ENCODE measurements around the gene SCUBE2.

Gene SCUBE2

GRCh38 chr11:9089061-9089460, 2.3 kb downstream of the SCUBE2 start:
- no peak for DNase-seq (ENCODE audit: low read depth)
- H3K4me3 ChIP-seq (ENCODE audit: low read depth, low read length) = no peak overlapping the region
- TF ChIP-seq POLR2A (IDR thresholded peaks at IDR 0.05; ENCODE audit: extremely low read depth, insufficient read length) = no peak
- TF ChIP-seq, protein P1, sequence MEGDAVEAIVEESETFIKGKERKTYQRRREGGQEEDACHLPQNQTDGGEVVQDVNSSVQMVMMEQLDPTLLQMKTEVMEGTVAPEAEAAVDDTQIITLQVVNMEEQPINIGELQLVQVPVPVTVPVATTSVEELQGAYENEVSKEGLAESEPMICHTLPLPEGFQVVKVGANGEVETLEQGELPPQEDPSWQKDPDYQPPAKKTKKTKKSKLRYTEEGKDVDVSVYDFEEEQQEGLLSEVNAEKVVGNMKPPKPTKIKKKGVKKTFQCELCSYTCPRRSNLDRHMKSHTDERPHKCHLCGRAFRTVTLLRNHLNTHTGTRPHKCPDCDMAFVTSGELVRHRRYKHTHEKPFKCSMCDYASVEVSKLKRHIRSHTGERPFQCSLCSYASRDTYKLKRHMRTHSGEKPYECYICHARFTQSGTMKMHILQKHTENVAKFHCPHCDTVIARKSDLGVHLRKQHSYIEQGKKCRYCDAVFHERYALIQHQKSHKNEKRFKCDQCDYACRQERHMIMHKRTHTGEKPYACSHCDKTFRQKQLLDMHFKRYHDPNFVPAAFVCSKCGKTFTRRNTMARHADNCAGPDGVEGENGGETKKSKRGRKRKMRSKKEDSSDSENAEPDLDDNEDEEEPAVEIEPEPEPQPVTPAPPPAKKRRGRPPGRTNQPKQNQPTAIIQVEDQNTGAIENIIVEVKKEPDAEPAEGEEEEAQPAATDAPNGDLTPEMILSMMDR (IDR thresholded peaks at IDR 0.05; ENCODE audit: low read depth, low read length) = no peak
- no peak for TF ChIP-seq MYC (IDR thresholded peaks at IDR 0.05; ENCODE audit: low read depth, low read length)
- TF ChIP-seq, protein P2, sequence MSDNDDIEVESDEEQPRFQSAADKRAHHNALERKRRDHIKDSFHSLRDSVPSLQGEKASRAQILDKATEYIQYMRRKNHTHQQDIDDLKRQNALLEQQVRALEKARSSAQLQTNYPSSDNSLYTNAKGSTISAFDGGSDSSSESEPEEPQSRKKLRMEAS (IDR thresholded peaks at IDR 0.05; ENCODE audit: low read depth, low read length) = no peak

- H3K4me3 ChIP-seq (ENCODE audit: low read depth, low read length) = no peak overlapping the region
- TF ChIP-seq, protein P2 (IDR thresholded peaks at IDR 0.05; ENCODE audit: low read depth, low read length) = no peak
- TF ChIP-seq MYC (IDR thresholded peaks at IDR 0.05; ENCODE audit: low read depth, low read length) (no peak), POLR2A (IDR thresholded peaks at IDR 0.05; ENCODE audit: extremely low read depth, insufficient read length) (no peak)
- TF ChIP-seq, protein P1 (IDR thresholded peaks at IDR 0.05; ENCODE audit: low read depth, low read length) = no peak
- no peak for DNase-seq (ENCODE audit: low read depth)
Measured at GRCh38 chr11:9082575-9082974, 8.8 kb downstream of the SCUBE2 start.

DNA sequence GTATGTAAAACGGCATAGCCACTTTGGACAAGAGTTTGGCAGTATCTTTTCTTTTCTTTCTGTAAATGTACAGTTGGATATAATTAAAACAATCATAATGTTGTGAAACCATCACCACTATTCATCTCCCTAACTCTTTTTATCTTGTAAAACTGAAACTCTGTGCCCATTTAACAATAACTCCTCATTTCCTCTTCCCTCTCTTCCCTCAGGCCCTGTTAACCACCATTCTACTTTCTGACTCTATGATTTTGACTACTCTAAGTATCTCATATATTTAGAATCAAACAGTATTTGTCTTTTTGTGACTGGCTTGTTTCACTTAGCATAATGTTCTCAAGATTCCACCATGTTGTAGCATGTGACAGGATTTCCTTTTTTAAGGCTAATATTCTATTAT, 10.2 kb downstream of the SCUBE2 start:
- TF ChIP-seq, protein P1 (IDR thresholded peaks at IDR 0.05; ENCODE audit: low read depth, low read length) = no peak
- TF ChIP-seq, protein P2 (IDR thresholded peaks at IDR 0.05; ENCODE audit: low read depth, low read length) = no peak
- no peak for TF ChIP-seq MYC (IDR thresholded peaks at IDR 0.05; ENCODE audit: low read depth, low read length)
- no peak for TF ChIP-seq POLR2A (IDR thresholded peaks at IDR 0.05; ENCODE audit: extremely low read depth, insufficient read length)
- H3K4me3 ChIP-seq (ENCODE audit: low read depth, low read length) = no peak overlapping the region
- DNase-seq (ENCODE audit: low read depth) = no peak

DNA sequence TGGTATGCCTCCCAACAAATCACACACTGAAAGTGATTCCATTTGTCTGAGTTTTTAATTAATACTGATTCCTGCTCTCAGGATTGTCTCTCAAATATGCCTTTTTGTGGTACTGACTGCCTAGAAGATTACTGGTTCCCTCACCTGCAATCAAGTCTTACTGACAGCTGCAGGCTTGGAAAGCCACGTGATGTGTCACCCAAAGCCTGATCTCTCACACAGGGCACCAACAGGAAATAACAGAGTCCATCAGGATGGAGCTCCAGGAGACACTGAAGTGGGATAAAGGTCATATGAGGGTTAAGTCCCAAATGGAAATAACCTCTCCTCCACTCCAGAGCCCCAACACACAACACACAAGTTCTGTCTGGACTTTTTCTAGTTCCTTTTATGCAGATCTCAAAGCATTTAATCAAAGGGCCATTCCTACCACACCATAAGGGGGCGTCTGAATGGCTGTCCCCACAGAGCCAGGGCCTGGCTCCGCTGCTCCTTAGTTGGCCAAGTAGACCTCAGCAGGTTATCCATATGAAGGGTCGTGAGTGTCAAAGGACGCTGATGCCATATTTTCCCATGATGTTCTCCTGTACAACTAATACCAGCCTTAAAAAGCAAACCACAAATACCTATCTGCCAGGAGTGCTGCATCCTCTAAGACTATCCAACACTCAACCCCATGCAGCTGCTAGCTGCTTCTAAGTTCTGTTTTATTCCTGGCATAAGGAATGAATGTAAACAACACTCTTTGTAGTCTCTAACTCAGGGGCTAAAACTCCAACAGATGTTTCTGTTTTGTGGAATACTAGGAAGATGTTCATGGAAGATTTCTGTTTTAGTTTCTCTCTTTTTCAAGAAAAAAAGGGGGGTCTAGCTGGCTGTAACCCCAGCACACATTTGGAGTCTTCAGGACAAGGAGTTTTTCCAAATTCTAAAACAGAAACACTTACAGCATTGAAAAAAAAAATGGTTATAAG, 13.0 kb downstream of the SCUBE2 start:
- TF ChIP-seq MYC (IDR thresholded peaks at IDR 0.05; ENCODE audit: low read depth, low read length) (no peak), POLR2A (IDR thresholded peaks at IDR 0.05; ENCODE audit: extremely low read depth, insufficient read length) (no peak)
- TF ChIP-seq, protein P1 (IDR thresholded peaks at IDR 0.05; ENCODE audit: low read depth, low read length) = no peak
- TF ChIP-seq, protein P2 (IDR thresholded peaks at IDR 0.05; ENCODE audit: low read depth, low read length) = no peak
- H3K4me3 ChIP-seq (ENCODE audit: low read depth, low read length) = no peak overlapping the region
- DNase-seq (ENCODE audit: low read depth) = no peak

GRCh38 chr11:9077164-9077563, 14.2 kb downstream of the SCUBE2 start:
- TF ChIP-seq, protein P1 (IDR thresholded peaks at IDR 0.05; ENCODE audit: low read depth, low read length) = no peak
- no peak for TF ChIP-seq MYC (IDR thresholded peaks at IDR 0.05; ENCODE audit: low read depth, low read length)
- no peak for TF ChIP-seq POLR2A (IDR thresholded peaks at IDR 0.05; ENCODE audit: extremely low read depth, insufficient read length)
- TF ChIP-seq, protein P2 (IDR thresholded peaks at IDR 0.05; ENCODE audit: low read depth, low read length) = no peak
- no peak overlapping the region for H3K4me3 ChIP-seq (ENCODE audit: low read depth, low read length)
- DNase-seq (ENCODE audit: low read depth) = no peak
